Adrenal gland (tissue), 12 donors: ENCODE measurements around the gene USP6. TPM values are rescaled to one million over a fixed set of nuclear protein-coding genes. Genes with fewer than 3 reads are reported as not detected.
"Not testable (repeated sequence)": the region's sequence is repeated elsewhere in the genome, so short reads cannot be mapped to it uniquely, and the experiment has no call there.

Experiments
- DNase-seq, 7 donors: peaks; one replicate each; pipeline ENCODE4 v3.0.0-alpha.2; 2019 to 2020
- H3K27ac ChIP-seq, 5 donors: fragments of 200-600 bp; sonication (generic) in 4 of 5; 1 replicate in 3 of 5; 2 replicates in 2 of 5; pipeline versions ENCODE4 v1.5.1 to v1.8.0; 2016 to 2020; ENCODE audit warnings: mild to moderate bottlenecking in 1 of 5
- H3K27me3 ChIP-seq: fragments of 200-600 bp; 2 replicates; pipeline ENCODE4 v1.8.0; 2021
- H3K36me3 ChIP-seq, 2 donors: fragments of 200-600 bp; replicated peaks in 1 of 2; 1 replicate in 1 of 2; 2 replicates in 1 of 2; pipeline versions ENCODE4 v1.5.1 to v1.8.0; 2018 to 2022
- H3K4me1 ChIP-seq, 2 donors: fragments of 200-600 bp; replicated peaks in 1 of 2; 1 replicate in 1 of 2; 2 replicates in 1 of 2; pipeline versions ENCODE4 v1.5.1 to v1.8.0; 2018 to 2021
- H3K4me3 ChIP-seq, 4 donors: fragments of 200-600 bp; sonication (generic) in 3 of 4; one replicate each; pipeline ENCODE4 v1.5.1; 2016 to 2018
- H3K9me3 ChIP-seq, 3 donors: fragments of 200-600 bp; sonication (generic) in 1 of 3; replicated peaks in 1 of 3; 1 replicate in 2 of 3; 2 replicates in 1 of 3; pipeline versions ENCODE4 v1.5.1 to v1.8.0; 2016 to 2021
- POLR2A ChIP-seq, 2 donors: fragments of 450-650 bp; IDR thresholded peaks; one replicate each; pipeline ENCODE4 v1.6.1; 2017; ENCODE audit warnings: antibody characterized with exemption in 2 of 2, mild to moderate bottlenecking in 2 of 2, moderate library complexity in 1 of 2
- WGBS, 4 donors: extraction: QIAGEN DNeasy Blood & Tissue Kit in 2 of 4; methylation state at CpG; one replicate each; pipeline versions ENCODE4 v1.1.5 to v1.1.7; 2013 to 2017; 5-methylcytosine and 5-hydroxymethylcytosine counted together
- intact Hi-C, 2 donors: fragments of 100-400 bp; cut with DNase I; formaldehyde crosslinking; loops; one replicate each; pipeline versions ENCODE4 v1.14.1 to v1.15.0; 2022 to 2023
- polyA plus RNA-seq, 3 donors: library from polyadenylated mRNA; stranded (reverse); fragments of 200-250 nt in 2 of 3; fragments of 350-450 nt in 1 of 3; fragmentation: Illumina TruSeq in 1 of 3; extraction: RNeasy Lipid Tissue Mini Kit (QIAGEN cat#74804) in 1 of 3; gene quantifications; one replicate each; pipeline ENCODE4 v1.2.3, GENCODE V29; 2013 to 2014
- total RNA-seq, 9 donors: library from RNA; depleted of rRNA in 4 of 9; stranded (reverse); fragments of >200 nt in 4 of 9; fragments of 120-200 nt in 1 of 9; fragmentation: NEBNext Ultra II Directional in 1 of 9; extraction: Animal tissue kit (Norgen Biotek cat#: 25700) in 1 of 9; gene quantifications; one replicate each; pipeline versions ENCODE4 v1.1.0 to v1.2.4, GENCODE V29; 2013 to 2023
- TF ChIP-seq, protein P1 (sequence below), 6 experiments: fragments of 450-650 bp in 4 of 6; fragments of 200-600 bp in 2 of 6; sonication (generic) in 1 of 6; IDR thresholded peaks; 1 replicate in 5 of 6; 2 replicates in 1 of 6; pipeline versions ENCODE4 v1.5.1 to v1.8.0; 2016 to 2021; ENCODE audit warnings: antibody characterized with exemption in 6 of 6, mild to moderate bottlenecking in 2 of 6, moderate library complexity in 1 of 6
- donor health status: healthy with polysubstance abuse.
- donor health status: Bipolar disorder and iron deficiency.
- donor health status: DM: yes; HTN: yes; CAD: no.
- donor health status: DM: no; HTN: no; CAD: no.
- donor health status: DM: no; HTN: no; CAD: no.
- donor health status: DM: yes; HTN: yes; CAD: no.

Gene USP6
- total and polyA plus RNA-seq, 12 donors, result 0.04 to 0.40 (median 0.14) TPM; not detected in 3

DNA sequence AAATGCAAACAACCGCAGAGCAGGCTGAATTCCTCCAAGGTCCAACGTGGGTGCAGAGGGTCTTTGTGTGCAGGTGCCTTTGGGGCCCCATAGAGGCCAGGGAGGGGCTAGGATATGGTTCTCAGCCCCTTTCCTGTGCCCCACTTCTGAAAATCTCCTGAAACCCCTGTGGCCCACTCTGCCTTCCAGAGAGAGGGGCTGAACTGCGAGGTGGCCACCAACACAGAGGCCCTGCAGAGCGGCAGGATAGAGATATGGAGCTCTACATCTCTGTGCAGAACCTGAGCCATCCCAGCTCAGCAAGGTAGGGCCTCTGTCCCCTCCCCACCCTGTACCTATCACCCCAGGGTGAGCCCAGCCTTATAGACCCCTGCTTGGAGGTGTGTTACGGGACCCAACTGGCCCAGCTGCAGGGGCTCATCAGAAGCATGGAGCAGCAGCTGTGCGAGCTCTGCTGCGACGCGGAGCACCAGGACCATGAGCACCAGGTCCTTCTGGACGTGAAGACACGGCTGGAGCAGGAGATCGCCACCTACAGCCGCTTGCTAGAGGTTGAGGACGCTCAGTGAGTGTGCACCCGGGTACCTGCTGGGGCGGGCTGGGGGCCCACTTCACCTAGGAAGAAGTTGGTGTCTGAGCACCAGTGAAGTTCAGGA is 5.5 kb downstream of the USP6 start:
- TF ChIP-seq POLR2A (IDR thresholded peaks at IDR 0.05), result no peak
- TF ChIP-seq, protein P1, sequence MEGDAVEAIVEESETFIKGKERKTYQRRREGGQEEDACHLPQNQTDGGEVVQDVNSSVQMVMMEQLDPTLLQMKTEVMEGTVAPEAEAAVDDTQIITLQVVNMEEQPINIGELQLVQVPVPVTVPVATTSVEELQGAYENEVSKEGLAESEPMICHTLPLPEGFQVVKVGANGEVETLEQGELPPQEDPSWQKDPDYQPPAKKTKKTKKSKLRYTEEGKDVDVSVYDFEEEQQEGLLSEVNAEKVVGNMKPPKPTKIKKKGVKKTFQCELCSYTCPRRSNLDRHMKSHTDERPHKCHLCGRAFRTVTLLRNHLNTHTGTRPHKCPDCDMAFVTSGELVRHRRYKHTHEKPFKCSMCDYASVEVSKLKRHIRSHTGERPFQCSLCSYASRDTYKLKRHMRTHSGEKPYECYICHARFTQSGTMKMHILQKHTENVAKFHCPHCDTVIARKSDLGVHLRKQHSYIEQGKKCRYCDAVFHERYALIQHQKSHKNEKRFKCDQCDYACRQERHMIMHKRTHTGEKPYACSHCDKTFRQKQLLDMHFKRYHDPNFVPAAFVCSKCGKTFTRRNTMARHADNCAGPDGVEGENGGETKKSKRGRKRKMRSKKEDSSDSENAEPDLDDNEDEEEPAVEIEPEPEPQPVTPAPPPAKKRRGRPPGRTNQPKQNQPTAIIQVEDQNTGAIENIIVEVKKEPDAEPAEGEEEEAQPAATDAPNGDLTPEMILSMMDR (IDR thresholded peaks at IDR 0.05), result no peak
- WGBS, 4 donors, result 92 to 97% (median 92%) methylated on average over 4 to 16 of the region's 16 CpGs
- no peak for DNase-seq

DNA sequence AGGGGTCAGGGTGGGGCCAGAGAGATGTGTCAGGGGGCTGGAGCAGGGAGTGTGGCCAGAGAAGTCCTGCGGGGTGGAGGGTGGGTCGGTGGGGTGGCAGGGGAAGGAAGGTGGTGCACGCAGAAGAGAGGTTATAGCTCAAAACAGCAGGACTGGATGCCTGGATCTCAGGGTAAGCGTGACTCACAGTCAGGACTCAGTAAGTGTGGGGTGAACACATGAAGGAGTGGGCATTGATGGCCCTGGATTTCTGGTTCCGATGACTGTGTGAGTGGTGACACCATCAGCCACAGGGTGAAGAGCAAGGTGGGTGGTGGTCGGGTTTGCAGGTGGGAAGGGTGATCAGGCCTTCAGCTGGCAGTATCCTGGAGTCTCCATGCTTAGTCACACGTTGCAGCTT is 6.2 kb downstream of the USP6 start:
- H3K36me3 ChIP-seq, H3K4me1 ChIP-seq, H3K27ac ChIP-seq, intact Hi-C loops, H3K9me3 ChIP-seq: not testable (repeated sequence)
- peak in 1 of 7 donors; percentile 18 for DNase-seq
- 72 to 74% (median 73%) methylated on average over 5 to 7 of the region's 7 CpGs for WGBS, 4 donors
- Histone ChIP-seq H3K27me3 (peaks cover 21% of the 10 kb centered on the region), H3K4me3 (peak overlapping the region in 2 of 4 donors; percentile 19 to 54)

More for the DNA sequence above, 5.5 kb downstream of the USP6 start:
- intact Hi-C loops, result no loop called here
- H3K4me3 ChIP-seq, result no peak overlapping the region
- H3K27ac ChIP-seq, result no peak overlapping the region
- H3K9me3 ChIP-seq, result no peaks in the 10 kb centered on the region
- H3K4me1 ChIP-seq, result peaks cover 0 to 4% of the 10 kb centered on the region in 2 donors
- peaks cover 24% of the 10 kb centered on the region for H3K27me3 ChIP-seq
- H3K36me3 ChIP-seq, result no peaks in the 10 kb centered on the region

DNA sequence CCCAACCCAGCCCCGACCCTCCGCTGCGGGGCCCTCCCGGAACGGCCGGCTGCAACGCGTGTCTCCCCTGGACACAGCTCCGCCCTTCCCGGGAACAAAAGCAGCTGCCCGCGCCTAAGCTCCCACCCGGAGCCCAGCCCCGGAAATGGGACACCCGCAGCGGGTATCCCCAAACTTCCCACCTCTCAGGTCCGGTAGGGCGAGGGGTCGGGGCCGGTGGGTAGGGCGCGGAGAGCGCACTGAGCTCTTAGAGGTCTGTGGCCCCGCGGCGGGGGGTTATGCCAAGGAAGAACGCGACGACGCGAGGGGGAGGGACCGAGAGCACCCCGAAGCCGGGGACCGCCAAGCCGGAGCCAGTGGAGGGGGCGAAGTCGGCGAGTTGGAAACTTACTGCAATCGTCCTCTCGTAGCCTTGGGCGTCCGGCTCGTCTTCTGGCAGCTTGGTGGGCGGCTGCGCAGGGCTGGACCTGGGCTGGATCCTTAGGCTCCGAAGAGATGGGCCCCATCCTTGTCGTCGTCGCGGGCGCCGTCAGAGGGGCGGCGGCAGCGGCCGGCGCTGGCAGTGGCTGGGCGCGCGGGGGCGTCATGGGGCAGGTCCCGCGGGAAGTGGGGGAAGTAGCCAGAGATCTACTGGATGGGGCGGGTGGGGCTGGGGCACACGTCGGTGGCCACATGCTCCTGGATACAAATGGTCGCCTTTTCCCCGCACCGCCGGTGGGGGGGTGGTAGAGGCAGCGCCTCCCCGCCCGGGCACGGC is 6.9 kb downstream of the USP6 start:
- Histone ChIP-seq H3K36me3 (no peaks in the 10 kb centered on the region), H3K27ac (no peak overlapping the region), H3K27me3 (peaks cover 21% of the 10 kb centered on the region), H3K9me3 (no peaks in the 10 kb centered on the region), H3K4me3 (peak overlapping the region in 2 of 4 donors; percentile 19 to 54), H3K4me1 (peaks cover 0 to 4% of the 10 kb centered on the region in 2 donors)
- intact Hi-C loops, result no loop called here
- WGBS, 4 donors, result 0 to 6% (median 3%) methylated on average over 17 to 75 of the region's 75 CpGs
- TF ChIP-seq, protein P1 (IDR thresholded peaks at IDR 0.05), result no peak
- TF ChIP-seq POLR2A (IDR thresholded peaks at IDR 0.05), result no peak
- peak in 1 of 7 donors; percentile 38 for DNase-seq

DNA sequence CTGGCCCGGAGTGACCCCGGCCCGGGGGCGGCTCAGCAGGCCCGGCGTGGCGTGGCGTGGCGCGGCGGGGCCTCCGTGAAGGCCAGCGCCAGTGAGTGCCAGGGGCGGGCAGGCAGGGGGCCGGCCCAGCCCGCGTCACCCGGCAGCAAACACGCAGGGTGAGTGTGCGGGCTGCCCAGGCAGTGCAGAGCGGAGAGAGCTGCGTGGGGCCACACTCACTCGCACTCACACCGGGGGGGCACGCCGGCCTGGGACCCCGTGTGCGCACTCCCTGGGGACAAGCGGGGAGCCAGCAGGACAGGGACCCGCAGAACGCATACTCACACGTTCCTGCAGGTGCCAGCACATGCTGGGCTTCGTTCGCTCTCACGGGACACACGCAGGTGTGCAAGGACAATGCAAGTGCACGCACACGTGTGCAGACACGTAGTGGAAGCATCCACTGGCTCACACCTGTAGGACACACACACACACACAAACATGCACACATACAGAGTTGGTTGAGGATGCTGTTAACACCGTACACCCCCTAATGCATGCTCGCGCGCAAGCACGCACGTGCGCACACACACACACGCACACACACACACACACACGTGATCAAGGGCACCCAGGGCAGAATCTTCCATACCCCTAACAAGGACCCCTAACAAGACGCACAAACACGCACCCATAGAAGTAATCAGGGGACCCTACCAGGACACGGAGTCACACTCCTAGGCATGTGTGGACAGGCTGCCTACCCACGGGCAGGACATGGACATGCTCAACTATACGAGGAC is 7.7 kb downstream of the USP6 start:
- H3K27me3 ChIP-seq, result peaks cover 19% of the 10 kb centered on the region
- no peak overlapping the region for H3K27ac ChIP-seq
- TF ChIP-seq POLR2A (IDR thresholded peaks at IDR 0.05), result no peak
- TF ChIP-seq, protein P1 (IDR thresholded peaks at IDR 0.05), result no peak
- peak overlapping the region in 1 of 4 donors; percentile 54 for H3K4me3 ChIP-seq
- H3K4me1 ChIP-seq, result peaks cover 0 to 4% of the 10 kb centered on the region in 2 donors
- no peaks in the 10 kb centered on the region for H3K9me3 ChIP-seq
- H3K36me3 ChIP-seq, result no peaks in the 10 kb centered on the region
- peak in 2 of 7 donors; percentile 9 to 33 for DNase-seq
- intact Hi-C loops, result no loop called here
- WGBS, 4 donors, result 50 to 92% (median 60%) methylated on average over 16 to 53 of the region's 53 CpGs

DNA sequence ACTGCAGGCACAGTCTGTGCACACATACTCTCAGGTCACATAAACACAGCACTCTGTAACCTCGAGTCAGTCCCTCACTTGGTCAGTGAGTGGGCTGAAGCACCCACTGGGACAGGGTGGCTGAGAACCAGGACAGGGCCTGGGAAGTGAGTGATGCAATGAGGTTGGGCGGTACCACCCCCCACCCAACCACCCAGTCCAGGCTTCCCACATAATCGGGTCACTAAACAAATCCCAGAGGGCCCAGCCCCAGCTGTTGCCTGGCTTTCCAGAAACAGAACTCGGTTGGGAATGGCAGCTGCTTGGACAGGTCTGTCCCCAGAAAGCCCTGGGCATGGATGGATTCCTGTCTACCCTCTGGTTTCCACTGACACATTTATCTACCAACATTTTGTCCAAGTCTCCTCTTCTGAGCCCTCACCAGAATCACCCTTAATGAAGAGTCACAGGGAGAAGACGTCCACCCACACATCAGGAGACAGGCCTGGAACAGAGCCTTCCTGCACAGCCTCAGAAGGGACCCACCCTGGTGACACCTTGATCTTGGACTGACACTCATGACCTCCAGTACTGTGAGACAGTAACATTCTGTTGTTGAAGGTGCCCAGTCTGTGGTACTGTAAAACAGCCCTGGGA is 8.4 kb downstream of the USP6 start:
- H3K27ac ChIP-seq, H3K9me3 ChIP-seq, intact Hi-C loops, H3K36me3 ChIP-seq, H3K4me1 ChIP-seq, H3K4me3 ChIP-seq: not testable (repeated sequence)
- 80 to 91% (median 85%) methylated on average over 4 to 5 of the region's 5 CpGs for WGBS, 4 donors
- DNase-seq, result peak in 1 of 7 donors; percentile 28
- H3K27me3 ChIP-seq, result peaks cover 18% of the 10 kb centered on the region

DNA sequence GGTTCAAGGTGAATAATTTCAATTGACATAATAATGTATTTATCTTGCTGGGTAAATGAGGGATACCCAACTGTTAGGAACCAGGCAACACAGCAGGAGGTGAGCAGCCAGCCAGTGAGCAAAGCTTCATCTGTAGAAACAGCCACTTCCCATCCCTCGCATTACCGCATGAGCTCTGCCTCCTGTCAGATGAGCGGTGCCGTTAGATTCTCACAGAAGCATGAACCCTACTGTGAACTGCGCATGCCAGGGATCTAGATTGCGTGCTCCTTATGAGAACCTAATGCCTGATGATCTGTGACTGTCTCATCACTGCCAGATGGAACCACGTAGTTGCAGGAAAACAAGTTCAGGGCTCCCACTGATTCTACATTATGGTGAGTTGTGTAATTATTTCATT is 9.1 kb downstream of the USP6 start:
- H3K27ac ChIP-seq, H3K4me1 ChIP-seq, DNase-seq, H3K4me3 ChIP-seq, H3K9me3 ChIP-seq, intact Hi-C loops, H3K36me3 ChIP-seq: not testable (repeated sequence)
- WGBS, 4 donors, result 87 to 93% (median 91%) methylated on average over 7 of the region's 7 CpGs
- peaks cover 18% of the 10 kb centered on the region for H3K27me3 ChIP-seq
